Stimulated activated CD8-positive, alpha-beta memory T cell treated with anti-CD3 and anti-CD28 coated beads, Interleukin-15, amount 100 ng/mL, for 1 hour (primary cell): ENCODE measurements around the gene EME2.

Experiments used
- DNase-seq: peaks from one replicate; pipeline ENCODE4 v3.0.0-alpha.2; 2020; ENCODE audit warnings: low read depth

Gene EME2

GRCh38 chr16:1745181-1745899 is 27.3 kb upstream of the EME2 start:
- DNase-seq: no peak

GRCh38 chr16:1745900-1746692 is 26.5 kb upstream of the EME2 start:
- DNase-seq: no peak

- DNase-seq: no peak
Measured at GRCh38 chr16:1746693-1747195, 25.9 kb upstream of the EME2 start.

GRCh38 chr16:1747934-1748333 is 24.7 kb upstream of the EME2 start:
- no peak for DNase-seq

- DNase-seq: no peak
Measured at GRCh38 chr16:1749152-1750117, 23.2 kb upstream of the EME2 start.

GRCh38 chr16:1751946-1752345 is 20.7 kb upstream of the EME2 start:
- DNase-seq: no peak

- DNase-seq: no peak
Measured at GRCh38 chr16:1752853-1753252, 19.8 kb upstream of the EME2 start.

GRCh38 chr16:1754204-1754603 is 18.4 kb upstream of the EME2 start:
- no peak for DNase-seq

- no peak for DNase-seq
Measured at GRCh38 chr16:1757714-1758461, 14.7 kb upstream of the EME2 start.

GRCh38 chr16:1758923-1759322 is 13.7 kb upstream of the EME2 start:
- DNase-seq: no peak

GRCh38 chr16:1759511-1759910 is 13.1 kb upstream of the EME2 start:
- DNase-seq: no peak

- DNase-seq: no peak
Measured at GRCh38 chr16:1760911-1761310, 11.7 kb upstream of the EME2 start.

GRCh38 chr16:1761751-1762150 is 10.9 kb upstream of the EME2 start:
- DNase-seq: no peak

- DNase-seq: no peak
Measured at GRCh38 chr16:1762196-1762878, 10.3 kb upstream of the EME2 start.

- DNase-seq: no peak
Measured at GRCh38 chr16:1762879-1763520, 9.6 kb upstream of the EME2 start.

- DNase-seq: no peak
Measured at GRCh38 chr16:1763521-1764511, 8.8 kb upstream of the EME2 start.

GRCh38 chr16:1764971-1765370 is 7.6 kb upstream of the EME2 start:
- no peak for DNase-seq

- DNase-seq: no peak
Measured at GRCh38 chr16:1765826-1766225, 6.8 kb upstream of the EME2 start.

- no peak for DNase-seq
Measured at GRCh38 chr16:1766231-1766630, 6.4 kb upstream of the EME2 start.
